Vagina (tissue), 2 donors: ENCODE data around the gene UBE2I. TPM values are rescaled to one million over a fixed set of nuclear protein-coding genes. Genes with fewer than 3 reads are reported as not detected.

Experiments used
- DNase-seq, 2 donors: peaks; one replicate each; pipeline ENCODE4 v3.0.0-alpha.2; 2017; ENCODE audit errors: extremely low spot score in 2 of 2
- H3K27ac ChIP-seq: fragments of 200-600 bp; sonication (generic); one replicate; pipeline ENCODE4 v1.5.1; 2019
- H3K27me3 ChIP-seq: fragments of 200-600 bp; sonication (generic); one replicate; pipeline ENCODE4 v1.5.1; 2019
- H3K36me3 ChIP-seq, 2 donors: fragments of 200-600 bp; sonication (generic); one replicate each; pipeline ENCODE4 v1.5.1; 2017 to 2019
- H3K4me1 ChIP-seq: fragments of 200-600 bp; sonication (generic); one replicate; pipeline ENCODE4 v1.5.1; 2019
- H3K4me3 ChIP-seq, 2 donors: fragments of 200-600 bp; sonication (generic); 1 replicate in 1 of 2; 2 replicates in 1 of 2; pipeline ENCODE4 v1.5.1; 2016 to 2019
- H3K9me3 ChIP-seq: fragments of 200-600 bp; sonication (generic); one replicate; pipeline ENCODE4 v1.5.1; 2019
- CTCF ChIP-seq, 3 experiments: fragments of 450-650 bp in 2 of 3; fragments of 200-600 bp in 1 of 3; sonication (generic) in 1 of 3; IDR thresholded peaks; one replicate each; pipeline ENCODE4 v1.5.1; 2017 to 2019; ENCODE audit warnings: antibody characterized with exemption in 3 of 3, mild to moderate bottlenecking in 2 of 3, moderate library complexity in 2 of 3
- POLR2A ChIP-seq, 2 donors: fragments of 450-650 bp; IDR thresholded peaks; one replicate each; pipeline ENCODE4 v1.6.1; 2017; ENCODE audit warnings: antibody characterized with exemption in 2 of 2, mild to moderate bottlenecking in 2 of 2, moderate library complexity in 2 of 2
- POLR2AphosphoS5 ChIP-seq, 2 donors: sonication (generic); formaldehyde crosslinking; IDR thresholded peaks; one replicate each; pipeline ENCODE4 v1.9.0; 2017; ENCODE audit warnings: antibody characterized with exemption in 2 of 2, mild to moderate bottlenecking in 2 of 2, low read depth in 1 of 2; ENCODE audit not compliant: insufficient read depth in 1 of 2
- intact Hi-C: fragments of 100-400 bp; cut with DNase I; formaldehyde crosslinking; loops from one replicate; pipeline ENCODE4 v1.15.1; 2023
- total RNA-seq: library from RNA; depleted of rRNA; stranded (reverse); fragments of >200 nt; gene quantifications from one replicate; pipeline ENCODE4 v1.2.3, GENCODE V29; 2016

The UBE2I gene
- total RNA-seq, 1 donor from 2014 or later = 51.3 TPM

- DNase-seq = no peak
- Histone ChIP-seq H3K4me1 (no peaks in the 10 kb centered on the region), H3K4me3 (no peak overlapping the region), H3K27ac (no peak overlapping the region), H3K9me3 (no peaks in the 10 kb centered on the region), H3K36me3 (peaks cover 0 to 46% of the 10 kb centered on the region in 2 donors), H3K27me3 (no peaks in the 10 kb centered on the region)
- TF ChIP-seq CTCF (IDR thresholded peaks at IDR 0.05) = no peak
- no peak for TF ChIP-seq POLR2AphosphoS5 (IDR thresholded peaks at IDR 0.05; ENCODE audit: insufficient read depth in 1 of 2, low read depth in 1 of 2)
- TF ChIP-seq POLR2A (IDR thresholded peaks at IDR 0.05) = no peak
- intact Hi-C loops = loop anchor here (10.0 kb wide), 1 partner anchor 53 kb away; the partner anchor contains the start of gene UNKL
These were observed 52.4 kb downstream of the UBE2I start for GRCh38 chr16:1361685-1362360.

- no peak for DNase-seq
- no peaks in the 10 kb centered on the region for H3K9me3 ChIP-seq
- H3K27me3 ChIP-seq = no peaks in the 10 kb centered on the region
- intact Hi-C loops = loop anchor here (10.0 kb wide), 1 partner anchor 52 kb away; the partner anchor contains the start of gene UNKL
- no peak overlapping the region for H3K4me3 ChIP-seq
- peaks cover 0 to 56% of the 10 kb centered on the region in 2 donors for H3K36me3 ChIP-seq
- no peaks in the 10 kb centered on the region for H3K4me1 ChIP-seq
- H3K27ac ChIP-seq = no peak overlapping the region
- TF ChIP-seq POLR2AphosphoS5 (IDR thresholded peaks at IDR 0.05; ENCODE audit: insufficient read depth in 1 of 2, low read depth in 1 of 2) = no peak
- no peak for TF ChIP-seq POLR2A (IDR thresholded peaks at IDR 0.05)
- TF ChIP-seq CTCF (IDR thresholded peaks at IDR 0.05) = no peak
These were observed 53.4 kb downstream of the UBE2I start for GRCh38 chr16:1362807-1363206.

- no peak for DNase-seq
- H3K36me3 ChIP-seq = peaks cover 0 to 58% of the 10 kb centered on the region in 2 donors
These were observed 54.1 kb downstream of the UBE2I start for GRCh38 chr16:1363501-1364041.

GRCh38 chr16:1364510-1364909 is 55.1 kb downstream of the UBE2I start:
- Histone ChIP-seq H3K36me3 (peaks cover 0 to 62% of the 10 kb centered on the region in 2 donors), H3K4me3 (no peak overlapping the region), H3K9me3 (no peaks in the 10 kb centered on the region), H3K4me1 (no peaks in the 10 kb centered on the region), H3K27me3 (no peaks in the 10 kb centered on the region), H3K27ac (no peak overlapping the region)
- TF ChIP-seq POLR2AphosphoS5 (IDR thresholded peaks at IDR 0.05; ENCODE audit: insufficient read depth in 1 of 2, low read depth in 1 of 2) = no peak
- TF ChIP-seq POLR2A (IDR thresholded peaks at IDR 0.05) = no peak
- no peak for TF ChIP-seq CTCF (IDR thresholded peaks at IDR 0.05)
- intact Hi-C loops = loop anchor here (10.0 kb wide), 1 partner anchor 50 kb away; the partner anchor contains the start of gene UNKL
- no peak for DNase-seq

More at GRCh38 chr16:1363501-1364041, 54.1 kb downstream of the UBE2I start:
- Histone ChIP-seq H3K4me1 (no peaks in the 10 kb centered on the region), H3K9me3 (no peaks in the 10 kb centered on the region), H3K27me3 (no peaks in the 10 kb centered on the region), H3K4me3 (no peak overlapping the region), H3K27ac (no peak overlapping the region)
- peak in 2 of 3 experiments; percentile 31 to 50 for TF ChIP-seq CTCF (IDR thresholded peaks at IDR 0.05)
- no peak for TF ChIP-seq POLR2AphosphoS5 (IDR thresholded peaks at IDR 0.05; ENCODE audit: insufficient read depth in 1 of 2, low read depth in 1 of 2)
- TF ChIP-seq POLR2A (IDR thresholded peaks at IDR 0.05) = no peak
- intact Hi-C loops = loop anchor here (10.0 kb wide), 1 partner anchor 51 kb away; the partner anchor contains the start of gene UNKL
